Measurements from ENCODE around the gene TBC1D10B.
"Not testable (repeated sequence)": the region's sequence is repeated elsewhere in the genome, so short reads cannot be mapped to it uniquely, and the experiment has no call there.

DNA sequence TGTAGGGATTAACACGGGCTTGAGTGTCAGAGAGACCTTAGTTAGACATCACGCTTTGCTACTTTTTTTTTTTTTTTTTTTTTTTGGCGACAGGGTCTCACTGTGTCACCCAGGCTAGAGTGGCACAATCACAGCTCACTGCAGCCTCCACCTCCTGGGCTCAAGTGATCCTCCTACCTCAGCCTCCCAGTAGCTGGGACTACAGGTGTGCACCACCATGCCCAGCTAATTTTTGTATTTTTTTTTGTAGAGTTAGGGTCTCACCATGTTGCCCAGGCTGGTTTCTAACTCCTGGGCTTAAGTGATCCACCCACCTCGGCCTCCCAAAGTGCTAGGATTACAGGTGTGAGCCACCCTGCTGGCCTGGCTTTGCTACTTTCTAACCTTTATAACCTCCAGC, 26.3 kb upstream of the TBC1D10B start:
- TF ChIP-seq, protein P1, sequence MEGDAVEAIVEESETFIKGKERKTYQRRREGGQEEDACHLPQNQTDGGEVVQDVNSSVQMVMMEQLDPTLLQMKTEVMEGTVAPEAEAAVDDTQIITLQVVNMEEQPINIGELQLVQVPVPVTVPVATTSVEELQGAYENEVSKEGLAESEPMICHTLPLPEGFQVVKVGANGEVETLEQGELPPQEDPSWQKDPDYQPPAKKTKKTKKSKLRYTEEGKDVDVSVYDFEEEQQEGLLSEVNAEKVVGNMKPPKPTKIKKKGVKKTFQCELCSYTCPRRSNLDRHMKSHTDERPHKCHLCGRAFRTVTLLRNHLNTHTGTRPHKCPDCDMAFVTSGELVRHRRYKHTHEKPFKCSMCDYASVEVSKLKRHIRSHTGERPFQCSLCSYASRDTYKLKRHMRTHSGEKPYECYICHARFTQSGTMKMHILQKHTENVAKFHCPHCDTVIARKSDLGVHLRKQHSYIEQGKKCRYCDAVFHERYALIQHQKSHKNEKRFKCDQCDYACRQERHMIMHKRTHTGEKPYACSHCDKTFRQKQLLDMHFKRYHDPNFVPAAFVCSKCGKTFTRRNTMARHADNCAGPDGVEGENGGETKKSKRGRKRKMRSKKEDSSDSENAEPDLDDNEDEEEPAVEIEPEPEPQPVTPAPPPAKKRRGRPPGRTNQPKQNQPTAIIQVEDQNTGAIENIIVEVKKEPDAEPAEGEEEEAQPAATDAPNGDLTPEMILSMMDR (IDR thresholded peaks at IDR 0.05), result not testable (repeated sequence)
- not testable (repeated sequence) for TF ChIP-seq POLR2A (IDR thresholded peaks at IDR 0.05)

Data from uterus (tissue), 2 donors.